SKM-1 treated with dmso at 0.1 percent for 144 hours (cell line): ENCODE results near the gene TRIO.

Source experiments
- DNase-seq: peaks from one replicate; lab custom pipeline; 2025; ENCODE audit not compliant: unreplicated experiment; lab: John Stamatoyannopoulos, UW

The TRIO gene

GRCh38 chr5:14222206-14222605, 79.1 kb downstream of the TRIO start:
- DNase-seq, result no peak

GRCh38 chr5:14223372-14223771, 80.2 kb downstream of the TRIO start:
- no peak for DNase-seq

GRCh38 chr5:14225173-14225834, 82.2 kb downstream of the TRIO start:
- DNase-seq, result no peak

- no peak for DNase-seq
These were observed 83.0 kb downstream of the TRIO start for GRCh38 chr5:14226149-14226548.

GRCh38 chr5:14226554-14226953, 83.4 kb downstream of the TRIO start:
- no peak for DNase-seq

GRCh38 chr5:14226992-14227391, 83.8 kb downstream of the TRIO start:
- no peak for DNase-seq

- DNase-seq, result no peak
These were observed 84.4 kb downstream of the TRIO start for GRCh38 chr5:14227513-14227912.

- DNase-seq, result no peak
These were observed 85.1 kb downstream of the TRIO start for GRCh38 chr5:14228219-14228618.

GRCh38 chr5:14229181-14229580, 86.0 kb downstream of the TRIO start:
- DNase-seq, result no peak

GRCh38 chr5:14229734-14230133, 86.6 kb downstream of the TRIO start:
- no peak for DNase-seq

GRCh38 chr5:14231156-14231555, 88.0 kb downstream of the TRIO start:
- no peak for DNase-seq

GRCh38 chr5:14231890-14232289, 88.7 kb downstream of the TRIO start:
- no peak for DNase-seq

GRCh38 chr5:14234204-14234603, 91.1 kb downstream of the TRIO start:
- no peak for DNase-seq

- no peak for DNase-seq
These were observed 92.7 kb downstream of the TRIO start for GRCh38 chr5:14235872-14236271.

- DNase-seq, result no peak
These were observed 93.6 kb downstream of the TRIO start for GRCh38 chr5:14236757-14237156.

- no peak for DNase-seq
These were observed 94.4 kb downstream of the TRIO start for GRCh38 chr5:14237317-14238086.

GRCh38 chr5:14238272-14238671, 95.1 kb downstream of the TRIO start:
- no peak for DNase-seq

GRCh38 chr5:14239404-14239803, 96.3 kb downstream of the TRIO start:
- no peak for DNase-seq

- no peak for DNase-seq
These were observed 96.8 kb downstream of the TRIO start for GRCh38 chr5:14239951-14240350.

GRCh38 chr5:14240359-14240758, 97.2 kb downstream of the TRIO start:
- no peak for DNase-seq

- DNase-seq, result no peak
These were observed 98.0 kb downstream of the TRIO start for GRCh38 chr5:14241141-14241540.

- DNase-seq, result no peak
These were observed 99.3 kb downstream of the TRIO start for GRCh38 chr5:14242447-14242846.
